Gastrocnemius medialis (tissue), 4 donors: Measurements from ENCODE around the gene BAK1.
"Not testable (repeated sequence)": the region's sequence is repeated elsewhere in the genome, so short reads cannot be mapped to it uniquely, and the experiment has no call there.

Source experiments
- POLR2A ChIP-seq, 2 donors: fragments of 450-650 bp; IDR thresholded peaks; one replicate each; pipeline ENCODE4 v1.6.1; 2017; ENCODE audit warnings: antibody characterized with exemption in 2 of 2, mild to moderate bottlenecking in 2 of 2, moderate library complexity in 2 of 2
- TF ChIP-seq, protein P1 (sequence below), 5 experiments: fragments of 450-650 bp in 3 of 5; fragments of 200-600 bp in 2 of 5; sonication (generic) in 2 of 5; IDR thresholded peaks in 4 of 5; conservative IDR thresholded peaks in 1 of 5; 1 replicate in 4 of 5; 2 replicates in 1 of 5; pipeline ENCODE4 v1.5.1; 2016 to 2019; ENCODE audit warnings: antibody characterized with exemption in 5 of 5, mild to moderate bottlenecking in 3 of 5, moderate library complexity in 3 of 5

DNA sequence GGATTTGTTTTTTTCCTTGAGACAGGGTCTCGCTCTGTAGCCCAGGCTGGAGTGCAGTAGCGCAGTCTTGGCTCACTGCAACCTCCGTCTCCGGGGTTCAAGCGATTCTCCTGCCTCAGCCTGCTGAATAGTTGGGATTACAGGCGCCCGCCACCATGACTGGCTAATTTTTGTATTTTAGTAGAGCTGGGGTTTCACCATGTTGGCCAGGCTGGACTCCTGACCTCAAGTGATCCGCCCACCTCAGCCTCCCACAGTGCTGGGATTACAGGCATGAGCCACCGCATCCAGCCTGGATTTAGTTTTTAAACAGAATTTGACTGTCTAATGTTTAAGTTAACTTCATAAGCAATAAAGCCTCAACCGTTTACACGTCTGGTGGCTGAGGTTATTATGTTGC is 34.8 kb downstream of the BAK1 start:
- TF ChIP-seq, protein P1, sequence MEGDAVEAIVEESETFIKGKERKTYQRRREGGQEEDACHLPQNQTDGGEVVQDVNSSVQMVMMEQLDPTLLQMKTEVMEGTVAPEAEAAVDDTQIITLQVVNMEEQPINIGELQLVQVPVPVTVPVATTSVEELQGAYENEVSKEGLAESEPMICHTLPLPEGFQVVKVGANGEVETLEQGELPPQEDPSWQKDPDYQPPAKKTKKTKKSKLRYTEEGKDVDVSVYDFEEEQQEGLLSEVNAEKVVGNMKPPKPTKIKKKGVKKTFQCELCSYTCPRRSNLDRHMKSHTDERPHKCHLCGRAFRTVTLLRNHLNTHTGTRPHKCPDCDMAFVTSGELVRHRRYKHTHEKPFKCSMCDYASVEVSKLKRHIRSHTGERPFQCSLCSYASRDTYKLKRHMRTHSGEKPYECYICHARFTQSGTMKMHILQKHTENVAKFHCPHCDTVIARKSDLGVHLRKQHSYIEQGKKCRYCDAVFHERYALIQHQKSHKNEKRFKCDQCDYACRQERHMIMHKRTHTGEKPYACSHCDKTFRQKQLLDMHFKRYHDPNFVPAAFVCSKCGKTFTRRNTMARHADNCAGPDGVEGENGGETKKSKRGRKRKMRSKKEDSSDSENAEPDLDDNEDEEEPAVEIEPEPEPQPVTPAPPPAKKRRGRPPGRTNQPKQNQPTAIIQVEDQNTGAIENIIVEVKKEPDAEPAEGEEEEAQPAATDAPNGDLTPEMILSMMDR (IDR thresholded peaks at IDR 0.05 in 4 of 5, conservative IDR thresholded peaks at IDR 0.05 in 1 of 5) = not testable (repeated sequence)
- TF ChIP-seq POLR2A (IDR thresholded peaks at IDR 0.05) = not testable (repeated sequence)
